Adipose tissue (tissue), 3 donors: Measurements from ENCODE around the gene PTPRT. TPM values are rescaled to one million over a fixed set of nuclear protein-coding genes. Genes with fewer than 3 reads are reported as not detected.

ENCODE experiments used
- H3K27ac ChIP-seq: one replicate; pipeline ENCODE4 v1.5.1; 2013; ENCODE audit warnings: low read depth, low read length
- WGBS, 3 donors: extraction: QIAGEN DNeasy Blood & Tissue Kit; methylation state at CpG; one replicate each; pipeline ENCODE4 v1.1.7; 2013; 5-methylcytosine and 5-hydroxymethylcytosine counted together
- polyA plus RNA-seq, 3 donors: library from polyadenylated mRNA; stranded (reverse); fragments of 200-250 nt; gene quantifications; one replicate each; pipeline ENCODE4 v1.2.3, GENCODE V29; 2013
- donor health status: healthy with polysubstance abuse.
- donor health status: Bipolar disorder and iron deficiency.
- donor health status: healthy.

Gene PTPRT
- polyA plus RNA-seq, 3 donors: 0.04 to 0.30 (median 0.11) TPM

GRCh38 chr20:42507874-42508273, 681.8 kb downstream of the PTPRT start:
- 71 to 76% (median 72%) methylated on average over 3 of the region's 3 CpGs for WGBS, 3 donors
- no peak overlapping the region for H3K27ac ChIP-seq

DNA sequence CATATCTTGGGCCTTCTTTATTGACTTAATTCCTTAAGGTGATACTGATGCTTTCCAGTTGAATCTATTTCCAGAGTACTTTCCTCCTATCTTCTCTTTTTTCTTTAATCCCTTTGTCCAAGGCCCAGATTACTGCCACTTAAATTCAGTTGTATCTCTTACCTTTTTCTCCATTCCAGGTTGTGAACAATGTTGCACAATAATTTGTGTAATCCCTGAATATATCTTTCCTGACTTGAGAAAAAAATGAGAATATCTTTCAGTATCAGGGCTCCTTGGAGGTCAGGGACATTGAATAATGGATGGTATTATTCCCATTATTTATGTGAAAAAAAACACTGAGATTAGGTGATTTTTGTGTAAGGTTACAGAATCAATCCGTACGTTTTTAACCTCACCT, 683.3 kb downstream of the PTPRT start:
- 76 to 96% (median 88%) methylated on average over 2 of the region's 2 CpGs for WGBS, 3 donors
- no peak overlapping the region for H3K27ac ChIP-seq

GRCh38 chr20:42502591-42502990, 687.1 kb downstream of the PTPRT start:
- no peak overlapping the region for H3K27ac ChIP-seq

GRCh38 chr20:42496595-42496994, 693.1 kb downstream of the PTPRT start:
- WGBS, 3 donors: 66 to 79% (median 78%) methylated on average over 5 of the region's 5 CpGs
- H3K27ac ChIP-seq: no peak overlapping the region

GRCh38 chr20:42494290-42494689, 695.4 kb downstream of the PTPRT start:
- 75 to 84% (median 82%) methylated on average over 4 of the region's 4 CpGs for WGBS, 3 donors
- H3K27ac ChIP-seq: no peak overlapping the region

DNA sequence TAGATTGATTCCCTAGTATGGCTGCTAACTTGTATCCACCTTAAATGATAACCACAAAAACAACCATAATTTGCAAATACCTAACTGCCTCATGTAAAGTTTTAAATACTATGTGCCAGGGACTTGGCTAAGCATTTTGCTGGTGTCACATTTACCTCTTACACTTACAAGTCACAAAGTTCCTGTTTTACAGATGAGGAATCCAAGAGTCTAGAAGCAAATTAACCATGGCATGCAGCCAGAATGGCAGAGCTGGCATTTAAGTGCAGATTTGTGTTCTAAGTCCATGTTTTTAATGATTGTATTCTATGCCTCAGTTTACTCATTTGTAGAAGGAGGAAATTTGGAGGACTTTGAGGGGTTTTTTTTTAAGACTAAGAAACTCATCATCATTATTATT, 696.7 kb downstream of the PTPRT start:
- H3K27ac ChIP-seq: no peak overlapping the region

DNA sequence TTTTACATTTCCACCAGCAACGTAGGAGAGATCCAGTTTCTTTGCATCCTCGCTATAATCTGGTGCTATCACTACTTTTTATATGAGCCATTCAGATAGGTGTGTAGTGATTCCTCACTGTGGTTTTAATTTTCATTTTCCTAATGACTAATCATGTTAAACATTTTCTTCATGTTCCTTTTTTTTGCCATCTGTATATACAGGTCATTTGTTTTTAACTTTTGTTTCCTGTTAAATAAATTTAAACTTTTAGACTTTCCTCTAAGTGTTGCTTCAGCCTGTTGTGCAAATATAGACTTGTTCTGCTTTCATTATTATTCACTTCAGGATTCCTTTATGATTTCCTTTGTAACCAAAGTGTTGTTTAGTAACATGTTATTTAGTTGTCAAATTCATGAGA, 697.4 kb downstream of the PTPRT start:
- 58 to 75% (median 73%) methylated on average over 2 of the region's 2 CpGs for WGBS, 3 donors
- H3K27ac ChIP-seq: no peak overlapping the region

GRCh38 chr20:42485556-42485955, 704.1 kb downstream of the PTPRT start:
- 67 to 81% (median 73%) methylated on average over 2 of the region's 2 CpGs for WGBS, 3 donors
- H3K27ac ChIP-seq: no peak overlapping the region

DNA sequence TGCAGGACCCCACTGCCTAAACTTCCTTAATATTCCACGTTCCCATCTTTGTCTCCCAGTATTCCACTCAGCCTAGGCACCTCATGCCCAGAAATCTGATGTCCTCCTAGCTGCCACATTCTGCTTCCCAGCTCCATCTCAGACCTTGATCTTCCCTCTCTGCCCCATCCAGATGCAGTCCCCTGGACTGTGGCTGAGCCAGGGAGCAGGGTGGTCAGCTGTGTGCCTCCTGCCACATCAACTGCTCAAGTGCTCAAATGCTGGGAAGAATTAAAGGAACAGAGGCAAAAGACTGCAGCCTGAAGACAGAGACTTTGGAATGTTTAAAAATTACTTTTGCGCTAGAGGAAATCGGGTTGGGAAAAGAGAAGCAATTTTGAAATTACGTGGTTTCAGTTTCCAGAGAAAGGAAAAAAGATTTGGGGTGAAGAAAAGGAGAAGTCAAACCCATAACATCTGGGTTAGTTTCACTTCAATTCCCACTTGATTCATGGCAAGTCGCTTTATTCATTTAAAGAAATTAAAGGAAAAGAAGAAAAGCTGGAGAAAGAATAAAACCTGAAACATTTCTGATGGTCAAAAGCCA, 704.8 kb downstream of the PTPRT start:
- 39 to 73% (median 44%) methylated on average over 5 of the region's 5 CpGs for WGBS, 3 donors

GRCh38 chr20:42484335-42484734, 705.4 kb downstream of the PTPRT start:
- 35 to 56% (median 47%) methylated on average over 3 of the region's 3 CpGs for WGBS, 3 donors
- H3K27ac ChIP-seq: no peak overlapping the region

More for the DNA sequence above, 704.8 kb downstream of the PTPRT start:
- peak overlapping the region; percentile 59 for H3K27ac ChIP-seq

DNA sequence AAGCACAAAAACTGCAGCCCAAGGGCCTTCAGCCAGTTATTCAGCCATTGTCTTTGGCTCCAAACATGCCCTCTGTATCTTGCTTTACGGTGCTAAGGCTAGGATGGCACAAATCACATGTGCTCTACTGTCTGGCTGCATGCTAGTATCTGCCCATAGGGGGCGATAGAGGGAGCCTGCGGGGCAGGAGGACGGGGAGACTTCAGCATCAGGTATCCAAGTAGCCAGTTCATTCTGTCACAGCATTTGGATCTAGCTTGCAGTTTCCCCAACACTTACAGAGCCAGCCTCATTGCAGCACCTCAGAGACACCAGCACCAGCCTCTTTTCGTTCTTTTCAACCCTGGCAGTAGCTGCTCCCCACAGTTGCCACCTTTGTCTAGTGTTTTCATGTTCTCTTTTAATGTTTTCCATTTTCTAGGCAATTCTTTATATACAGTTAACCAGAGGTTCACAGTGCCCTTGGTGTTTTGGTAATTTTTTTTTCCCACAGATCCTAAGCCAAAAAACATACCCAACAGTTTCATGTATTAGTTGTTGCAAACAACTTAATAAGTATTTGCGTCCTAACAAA, 705.9 kb downstream of the PTPRT start:
- no peak overlapping the region for H3K27ac ChIP-seq
- 31 to 40% (median 33%) methylated on average over 6 of the region's 6 CpGs for WGBS, 3 donors

- 85 to 90% (median 89%) methylated on average over 3 of the region's 3 CpGs for WGBS, 3 donors
Measured at GRCh38 chr20:42482808-42483207, 706.9 kb downstream of the PTPRT start.

GRCh38 chr20:42475773-42476172, 713.9 kb downstream of the PTPRT start:
- no peak overlapping the region for H3K27ac ChIP-seq
- 75 to 93% (median 88%) methylated on average over 7 of the region's 7 CpGs for WGBS, 3 donors

More at GRCh38 chr20:42482808-42483207, 706.9 kb downstream of the PTPRT start:
- H3K27ac ChIP-seq: no peak overlapping the region

DNA sequence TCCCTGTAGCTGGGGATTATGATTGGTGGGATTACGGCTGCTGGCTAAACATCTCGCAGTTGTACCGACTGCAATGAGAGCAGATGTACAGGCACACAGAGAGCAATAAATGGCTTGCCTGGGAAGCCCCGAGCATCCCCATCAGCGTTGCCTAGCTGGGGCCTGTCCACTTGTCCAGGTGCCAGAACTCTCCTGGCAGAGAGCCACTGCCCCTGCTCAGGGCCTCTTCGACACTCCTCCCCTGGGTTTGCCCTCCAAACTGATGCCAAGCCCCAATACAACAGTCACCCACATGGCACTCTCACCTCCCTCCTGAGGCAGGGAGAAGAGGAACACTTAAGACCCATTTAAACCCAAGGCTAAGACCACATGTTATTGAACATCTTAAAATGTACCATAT, 715.1 kb downstream of the PTPRT start:
- no peak overlapping the region for H3K27ac ChIP-seq
- 75 to 81% (median 81%) methylated on average over 6 of the region's 6 CpGs for WGBS, 3 donors

DNA sequence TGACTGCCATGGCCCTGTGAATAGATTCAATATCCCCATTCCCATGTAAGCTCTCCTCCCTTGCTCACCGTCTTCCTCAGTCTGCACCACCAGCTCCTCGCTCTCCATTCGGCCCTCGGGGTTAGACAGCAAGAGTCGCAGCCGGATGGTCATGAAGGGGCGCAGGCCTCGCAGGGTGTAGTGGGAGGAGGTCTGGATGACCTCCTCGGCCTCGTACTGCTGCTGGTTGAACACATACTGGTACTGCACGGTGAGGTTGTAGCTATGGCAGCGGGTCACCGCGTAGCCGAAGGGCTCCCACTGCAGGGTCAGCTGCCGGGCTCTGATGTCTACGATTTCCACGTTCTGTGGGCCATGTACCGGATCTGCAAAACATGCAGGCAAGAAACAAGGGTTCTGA, 717.5 kb downstream of the PTPRT start:
- WGBS, 3 donors: 89 to 96% (median 96%) methylated on average over 19 of the region's 19 CpGs
- no peak overlapping the region for H3K27ac ChIP-seq

- H3K27ac ChIP-seq: no peak overlapping the region
- WGBS, 3 donors: 49 to 71% (median 62%) methylated on average over 2 of the region's 2 CpGs
Measured at GRCh38 chr20:42461965-42462593, 727.6 kb downstream of the PTPRT start.

GRCh38 chr20:42461291-42461690, 728.4 kb downstream of the PTPRT start:
- no peak overlapping the region for H3K27ac ChIP-seq
- 77 to 84% (median 78%) methylated on average over 2 of the region's 2 CpGs for WGBS, 3 donors

DNA sequence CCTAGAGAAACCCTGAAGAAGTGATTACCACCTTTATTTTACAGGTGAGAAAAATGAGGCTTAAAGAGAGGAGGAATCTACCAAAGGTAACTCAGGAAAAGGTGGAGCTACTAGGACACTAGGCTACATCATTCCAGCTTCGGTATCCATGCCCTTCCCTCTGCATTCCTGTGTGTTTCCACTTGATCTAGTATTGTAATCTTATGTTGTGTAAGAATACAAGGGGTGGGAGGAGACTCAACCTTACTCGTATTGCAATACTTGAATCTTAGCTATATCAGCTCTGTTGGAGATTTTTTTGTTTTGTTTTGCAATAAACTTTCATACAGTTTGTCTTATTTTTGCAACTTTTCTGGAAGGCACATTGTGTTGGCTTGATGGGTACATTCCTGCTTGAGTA, 742.4 kb downstream of the PTPRT start:
- H3K27ac ChIP-seq: no peak overlapping the region
- 44 to 78% (median 69%) methylated on average over 2 of the region's 2 CpGs for WGBS, 3 donors

- H3K27ac ChIP-seq: no peak overlapping the region
- 58 to 94% (median 72%) methylated on average over 3 of the region's 3 CpGs for WGBS, 3 donors
Measured at GRCh38 chr20:42444799-42445198, 744.9 kb downstream of the PTPRT start.

DNA sequence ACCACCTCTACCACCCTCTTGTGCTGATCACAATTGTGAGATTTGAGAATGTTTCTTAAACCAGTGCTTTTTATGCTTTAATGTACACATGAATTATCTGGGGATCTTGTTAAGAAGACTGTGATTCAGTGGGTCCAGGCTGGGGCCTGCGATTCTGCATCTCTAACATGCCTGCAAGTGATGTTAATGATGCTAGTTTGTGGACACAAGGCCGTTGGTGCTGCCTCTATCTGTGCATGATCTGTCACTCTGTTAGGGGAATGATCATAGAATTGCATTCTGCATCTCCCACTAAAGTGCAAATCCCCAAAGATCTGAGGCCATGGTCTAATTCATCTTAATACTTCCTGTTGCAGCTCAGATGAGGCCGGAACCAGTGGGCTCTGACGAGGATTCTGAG, 746.5 kb downstream of the PTPRT start:
- whole genome bisulfite sequencing, 3 donors: 75 to 80% (median 77%) methylated on average over 4 of the region's 4 CpGs
- no peak overlapping the region for H3K27ac ChIP-seq
